ENCODE results near the gene SGTA.

SGTA gene

DNA sequence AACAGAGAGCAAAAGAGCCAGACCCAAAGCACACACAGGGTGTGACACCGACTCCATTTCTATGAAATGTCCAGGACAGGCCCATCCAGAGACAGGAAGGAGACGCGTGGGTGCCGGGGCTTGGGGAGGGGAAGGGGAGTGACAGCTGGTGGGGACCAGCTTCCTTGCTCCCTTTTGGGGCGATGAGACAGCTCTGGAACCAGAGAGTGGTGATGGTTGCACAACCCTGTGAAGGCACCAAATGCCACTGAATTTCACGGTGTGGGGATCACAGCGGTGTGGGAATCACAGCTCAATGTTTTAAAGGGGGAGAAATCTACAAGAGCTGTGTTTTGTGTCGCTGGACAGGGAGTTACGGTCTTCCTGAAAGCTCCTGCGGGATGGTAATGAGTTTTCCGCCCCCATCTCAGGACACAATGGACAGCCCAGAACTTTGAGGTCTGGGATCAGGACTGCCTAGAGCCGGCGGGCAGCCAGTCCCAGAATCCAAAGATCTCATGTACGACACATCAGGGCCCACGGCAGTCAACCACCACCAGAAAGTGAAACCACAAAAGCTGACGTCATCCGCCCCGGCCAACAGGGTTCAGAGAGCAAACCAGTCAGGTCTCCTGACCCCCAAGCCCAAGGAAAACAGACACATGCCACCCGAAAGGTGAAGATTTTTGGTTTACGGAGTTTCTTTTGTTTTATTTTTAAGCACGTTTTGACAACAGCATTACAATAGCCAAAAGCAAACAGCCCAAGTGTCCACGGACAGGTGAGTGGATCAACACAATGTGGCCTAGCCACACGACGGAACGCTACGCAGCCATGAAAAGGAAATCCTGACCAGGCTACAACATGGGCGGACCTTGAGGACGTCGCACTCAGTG is 7.3 kb downstream of the SGTA start:
- peak; percentile 72 for FAIRE-seq
- DNase-seq (ENCODE audit: insufficient read length, low spot score) = peak; percentile 67
- TF ChIP-seq POU2F2 (IDR thresholded peaks at IDR 0.05; ENCODE audit: low read depth, low read length) (no peak), SPI1 (IDR thresholded peaks at IDR 0.05; ENCODE audit: low read depth, low read length) (no peak), PAX5 (IDR thresholded peaks at IDR 0.05; ENCODE audit: insufficient read depth, low read length, severe bottlenecking) (no peak), POLR2A (IDR thresholded peaks at IDR 0.05; ENCODE audit: low read depth, low read length) (no peak), TAF1 (IDR thresholded peaks at IDR 0.05; ENCODE audit: low read depth, low read length) (no peak), POLR2AphosphoS5 (IDR thresholded peaks at IDR 0.05; ENCODE audit: low read depth, low read length) (no peak)

DNA sequence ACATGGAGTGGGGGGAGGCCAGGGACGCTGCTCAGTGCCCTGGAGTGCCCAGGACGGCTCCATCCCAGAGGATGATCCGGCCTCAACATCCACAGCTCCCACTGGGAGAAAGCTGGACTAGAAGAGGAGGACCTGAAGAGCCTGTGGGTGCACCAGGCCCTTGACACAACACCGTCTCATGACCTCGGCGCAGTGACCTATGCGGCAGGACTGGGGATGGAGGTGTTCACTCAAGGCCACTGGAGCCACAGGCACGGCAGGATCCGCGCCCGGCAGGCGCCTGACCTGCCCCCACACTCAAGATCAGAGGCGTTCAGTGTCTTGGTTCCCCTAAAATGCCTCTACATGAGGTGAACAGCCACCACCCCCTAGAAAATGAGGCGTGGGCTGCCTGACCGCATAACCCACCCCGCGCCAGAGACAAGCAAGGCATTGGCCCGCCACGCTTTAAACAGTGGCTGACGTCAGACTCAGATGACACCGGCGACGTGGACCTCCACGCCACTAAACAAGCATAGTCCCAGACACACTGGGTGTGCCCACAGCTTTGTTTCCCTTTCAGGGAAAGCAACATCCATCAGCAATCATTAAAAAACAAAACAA is 8.0 kb downstream of the SGTA start:
- no peak for FAIRE-seq
- no peak for TF ChIP-seq POU2F2 (IDR thresholded peaks at IDR 0.05; ENCODE audit: low read depth, low read length)
- TF ChIP-seq POLR2A (IDR thresholded peaks at IDR 0.05; ENCODE audit: low read depth, low read length) = no peak
- no peak for TF ChIP-seq PAX5 (IDR thresholded peaks at IDR 0.05; ENCODE audit: insufficient read depth, low read length, severe bottlenecking)
- no peak for TF ChIP-seq TAF1 (IDR thresholded peaks at IDR 0.05; ENCODE audit: low read depth, low read length)
- no peak for TF ChIP-seq SPI1 (IDR thresholded peaks at IDR 0.05; ENCODE audit: low read depth, low read length)
- no peak for TF ChIP-seq POLR2AphosphoS5 (IDR thresholded peaks at IDR 0.05; ENCODE audit: low read depth, low read length)
- no peak for DNase-seq (ENCODE audit: insufficient read length, low spot score)

DNA sequence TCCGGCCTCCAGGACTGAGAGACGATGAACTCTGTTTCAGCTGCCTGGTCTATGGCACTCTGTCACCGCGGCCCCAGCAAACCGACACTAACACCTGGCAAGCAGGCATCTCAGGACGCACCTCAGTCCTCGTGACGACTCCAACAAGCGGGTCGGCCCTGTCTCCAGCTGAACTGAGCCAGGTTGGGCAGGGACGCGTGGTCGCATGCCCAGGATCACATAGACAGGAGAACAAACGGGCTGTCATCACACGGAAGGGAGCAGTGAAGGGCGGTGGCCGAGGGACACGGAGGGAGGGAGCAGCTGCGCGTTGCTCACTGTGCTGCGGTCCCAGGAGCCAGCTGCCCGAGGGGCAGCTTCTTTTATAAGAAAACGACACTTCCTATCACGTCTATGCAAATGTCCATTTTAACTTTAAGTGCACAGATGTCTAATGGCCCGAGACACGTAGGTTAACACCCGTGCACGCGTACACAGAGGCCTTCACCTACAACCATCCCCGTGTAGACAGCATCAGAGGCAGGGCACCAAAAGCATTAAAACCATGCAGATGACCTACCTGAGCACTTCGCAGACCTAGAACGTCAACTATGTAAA is 8.9 kb downstream of the SGTA start:
- TF ChIP-seq POU2F2 (IDR thresholded peaks at IDR 0.05; ENCODE audit: low read depth, low read length) = no peak

DNA sequence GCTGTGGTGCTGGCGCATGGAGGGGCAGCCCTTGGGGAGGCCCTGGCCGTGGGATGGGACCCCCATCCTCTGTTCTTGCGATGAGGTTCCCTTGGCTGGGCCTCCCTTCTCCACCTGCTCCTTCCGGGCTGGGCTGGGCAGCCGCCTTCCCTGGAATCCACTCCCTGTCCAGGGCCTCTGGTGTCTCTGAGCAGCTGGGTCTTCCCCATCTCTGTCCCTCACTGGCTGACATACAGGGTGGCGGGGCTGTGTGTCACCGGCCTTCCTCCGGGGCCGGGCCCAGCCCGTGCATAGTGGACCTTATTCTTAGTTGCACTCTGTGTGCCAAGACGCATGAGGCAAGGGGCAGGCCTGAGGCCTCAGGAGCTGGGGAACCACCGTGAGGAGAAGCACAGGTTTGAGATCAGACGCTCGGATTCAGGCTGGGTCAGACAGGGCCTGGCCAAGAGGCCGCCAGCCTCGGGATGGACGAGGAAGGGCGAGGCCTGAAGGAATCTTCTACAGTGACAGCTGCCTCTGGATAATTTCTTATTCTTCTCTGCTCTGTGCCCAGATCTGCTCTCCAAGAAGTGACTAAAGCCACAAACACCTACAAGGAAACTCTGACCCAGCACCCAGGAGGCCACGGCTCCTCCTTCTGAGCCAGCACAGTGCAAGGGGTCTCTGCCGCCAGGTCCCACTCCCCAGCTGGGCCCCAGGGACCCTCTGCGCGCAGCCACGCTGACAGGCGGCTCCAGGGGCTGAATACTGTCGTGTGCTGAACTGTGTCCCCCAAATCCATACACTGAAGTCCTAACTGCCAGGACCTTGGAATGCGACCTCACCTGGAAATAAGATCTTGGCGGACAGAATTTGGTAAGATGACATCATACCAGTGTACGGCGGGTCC is 11.0 kb downstream of the SGTA start:
- FAIRE-seq = no peak
- no peak for TF ChIP-seq SPI1 (IDR thresholded peaks at IDR 0.05; ENCODE audit: low read depth, low read length)
- TF ChIP-seq POLR2A (IDR thresholded peaks at IDR 0.05; ENCODE audit: low read depth, low read length) = no peak
- TF ChIP-seq TAF1 (IDR thresholded peaks at IDR 0.05; ENCODE audit: low read depth, low read length) = no peak
- DNase-seq (ENCODE audit: insufficient read length, low spot score) = no peak

More for the DNA sequence above, 8.9 kb downstream of the SGTA start:
- DNase-seq (ENCODE audit: insufficient read length, low spot score) = no peak
- no peak for FAIRE-seq

DNA sequence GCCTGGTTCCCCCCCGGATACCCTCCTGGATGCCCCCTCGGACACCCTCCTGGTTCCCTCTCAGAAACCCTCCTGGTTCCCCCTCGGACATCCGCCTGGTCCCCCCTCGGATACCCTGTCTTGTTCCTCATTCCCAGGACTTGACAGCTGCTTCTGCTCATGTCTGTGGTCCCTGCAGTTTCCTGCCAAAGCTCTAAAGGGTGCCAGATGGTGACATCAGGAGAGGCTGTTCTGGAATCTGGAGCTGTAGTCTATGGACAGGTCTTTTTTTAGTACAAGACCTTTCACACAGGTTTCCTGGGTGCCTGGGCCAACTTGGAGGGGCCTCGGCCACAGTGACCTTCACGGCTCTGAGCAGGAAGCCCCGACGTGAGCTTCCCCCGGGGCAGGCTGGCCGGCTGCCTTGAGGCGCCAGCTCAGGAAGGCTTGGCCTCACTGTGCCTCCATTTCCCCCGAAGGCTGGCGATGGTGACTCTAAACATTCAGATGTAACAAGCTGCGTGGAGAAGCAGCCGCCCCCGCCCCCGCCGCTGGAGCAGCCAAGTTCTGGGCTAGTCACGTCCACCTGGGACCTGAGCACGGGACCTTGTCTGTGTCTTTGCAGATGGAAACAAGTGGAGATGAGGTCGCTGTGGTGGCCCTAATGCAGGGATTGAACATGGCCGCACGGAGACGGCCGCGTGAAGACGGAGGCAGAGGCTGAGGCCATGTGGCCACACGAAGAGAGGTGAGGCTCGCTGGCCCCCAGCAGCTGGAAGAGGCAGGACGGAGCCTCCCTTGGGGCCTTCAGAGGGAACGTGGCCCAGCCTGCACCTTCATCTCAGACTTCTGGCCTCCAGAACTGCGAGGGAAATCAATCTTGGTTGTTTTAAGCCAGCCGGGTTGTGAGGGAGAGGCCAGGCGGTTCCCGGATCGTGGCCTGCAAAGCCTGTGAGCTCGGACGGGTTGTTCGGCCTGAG is 12.7 kb downstream of the SGTA start:
- DNase-seq (ENCODE audit: insufficient read length, low spot score) = no peak
- no peak for FAIRE-seq
- TF ChIP-seq TAF1 (IDR thresholded peaks at IDR 0.05; ENCODE audit: low read depth, low read length) = no peak
- no peak for TF ChIP-seq POLR2AphosphoS5 (IDR thresholded peaks at IDR 0.05; ENCODE audit: low read depth, low read length)
- no peak for TF ChIP-seq PAX5 (IDR thresholded peaks at IDR 0.05; ENCODE audit: insufficient read depth, low read length, severe bottlenecking)
- no peak for TF ChIP-seq SPI1 (IDR thresholded peaks at IDR 0.05; ENCODE audit: low read depth, low read length)
- no peak for TF ChIP-seq POU2F2 (IDR thresholded peaks at IDR 0.05; ENCODE audit: low read depth, low read length)
- no peak for TF ChIP-seq POLR2A (IDR thresholded peaks at IDR 0.05; ENCODE audit: low read depth, low read length)

DNA sequence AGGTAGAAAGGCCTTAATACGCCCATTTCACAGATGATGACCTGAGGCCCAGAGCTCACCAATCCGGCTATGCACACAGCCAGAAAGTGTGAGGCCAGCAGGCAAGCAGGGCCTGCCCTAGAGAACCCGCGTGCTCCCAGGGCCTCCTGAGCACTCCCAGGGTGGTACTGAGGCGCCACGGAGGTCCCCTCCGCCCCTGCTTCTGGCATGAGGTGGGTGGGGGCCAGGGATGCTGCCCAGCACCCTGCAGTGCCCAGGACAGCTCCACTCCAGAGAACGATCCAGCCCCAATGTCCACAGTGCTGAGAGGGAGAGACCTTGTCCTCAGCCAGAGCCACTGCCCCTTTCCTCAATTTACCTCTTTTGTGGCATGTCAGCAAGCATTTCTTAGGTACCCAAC is 13.9 kb downstream of the SGTA start:
- no peak for TF ChIP-seq PAX5 (IDR thresholded peaks at IDR 0.05; ENCODE audit: insufficient read depth, low read length, severe bottlenecking)
- TF ChIP-seq POLR2A (IDR thresholded peaks at IDR 0.05; ENCODE audit: low read depth, low read length) = no peak
- no peak for TF ChIP-seq TAF1 (IDR thresholded peaks at IDR 0.05; ENCODE audit: low read depth, low read length)
- no peak for TF ChIP-seq POU2F2 (IDR thresholded peaks at IDR 0.05; ENCODE audit: low read depth, low read length)
- TF ChIP-seq POLR2AphosphoS5 (IDR thresholded peaks at IDR 0.05; ENCODE audit: low read depth, low read length) = no peak
- TF ChIP-seq SPI1 (IDR thresholded peaks at IDR 0.05; ENCODE audit: low read depth, low read length) = no peak
- DNase-seq (ENCODE audit: insufficient read length, low spot score) (no peak), FAIRE-seq (no peak)

DNA sequence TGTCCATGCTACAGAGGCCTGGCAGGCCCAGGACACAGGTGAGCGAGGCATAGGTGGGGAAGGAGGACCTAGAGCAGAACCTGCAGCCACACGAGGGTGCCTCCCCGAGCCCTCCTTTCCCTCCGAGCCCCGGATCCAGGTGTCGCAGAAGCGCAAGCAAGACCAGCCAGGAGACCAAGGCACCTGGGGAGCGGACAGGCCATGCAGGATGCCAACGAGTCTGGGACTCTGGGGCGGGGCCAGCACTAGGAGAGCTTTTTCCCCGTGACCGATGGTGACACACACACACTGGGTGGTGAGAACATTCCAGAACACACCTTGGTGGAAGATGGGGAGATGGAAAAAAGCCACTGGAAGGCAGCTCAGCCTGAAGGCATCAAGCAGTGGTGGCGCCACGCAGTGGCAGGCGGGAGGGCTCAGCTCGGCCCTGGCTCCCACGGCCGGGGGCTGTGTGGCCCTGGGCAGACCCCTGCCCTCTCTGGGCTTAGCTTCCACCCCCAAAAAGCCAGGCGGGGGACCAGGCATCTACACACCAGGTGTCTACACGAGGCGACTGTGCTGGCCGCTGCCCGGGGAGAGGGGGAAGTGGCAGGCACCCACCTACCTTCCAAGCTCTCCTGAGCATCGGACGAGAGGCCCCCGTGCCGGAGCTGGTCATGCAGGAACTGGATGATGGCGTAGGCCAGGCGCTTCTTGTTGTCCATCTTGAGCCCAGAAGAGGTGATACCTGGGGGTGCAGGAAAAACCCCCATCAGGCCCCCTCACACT is 14.5 kb downstream of the SGTA start:
- TF ChIP-seq SPI1 (IDR thresholded peaks at IDR 0.05; ENCODE audit: low read depth, low read length) = no peak
- TF ChIP-seq TAF1 (IDR thresholded peaks at IDR 0.05; ENCODE audit: low read depth, low read length) = no peak
- no peak for TF ChIP-seq POLR2A (IDR thresholded peaks at IDR 0.05; ENCODE audit: low read depth, low read length)
- TF ChIP-seq POU2F2 (IDR thresholded peaks at IDR 0.05; ENCODE audit: low read depth, low read length) = no peak
- TF ChIP-seq PAX5 (IDR thresholded peaks at IDR 0.05; ENCODE audit: insufficient read depth, low read length, severe bottlenecking) = no peak
- no peak for TF ChIP-seq POLR2AphosphoS5 (IDR thresholded peaks at IDR 0.05; ENCODE audit: low read depth, low read length)
- DNase-seq (ENCODE audit: insufficient read length, low spot score) = no peak
- FAIRE-seq = no peak

DNA sequence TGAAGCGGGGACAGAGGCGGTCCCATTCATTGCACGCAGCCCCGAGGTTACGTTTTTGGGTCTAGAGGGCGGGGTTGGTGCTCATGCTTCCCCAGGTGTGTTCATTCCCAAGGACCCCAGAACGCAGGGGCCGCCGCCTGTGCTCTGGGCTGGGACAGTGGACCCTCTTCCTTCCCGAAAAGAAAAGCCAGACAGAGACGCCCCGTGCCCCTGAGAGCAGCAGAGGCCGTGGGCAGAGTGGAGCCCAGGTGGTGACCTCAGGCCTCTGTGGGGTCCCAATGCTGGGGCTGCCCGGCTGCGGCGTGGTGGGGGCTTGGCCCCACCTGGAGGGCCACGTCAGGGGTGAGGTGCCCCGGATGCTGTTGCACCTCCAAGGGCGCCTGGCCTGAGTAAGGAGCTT is 15.4 kb downstream of the SGTA start:
- DNase-seq (ENCODE audit: insufficient read length, low spot score) (no peak), FAIRE-seq (no peak)
- no peak for TF ChIP-seq POLR2A (IDR thresholded peaks at IDR 0.05; ENCODE audit: low read depth, low read length)
- TF ChIP-seq PAX5 (IDR thresholded peaks at IDR 0.05; ENCODE audit: insufficient read depth, low read length, severe bottlenecking) = no peak
- no peak for TF ChIP-seq POU2F2 (IDR thresholded peaks at IDR 0.05; ENCODE audit: low read depth, low read length)
- no peak for TF ChIP-seq POLR2AphosphoS5 (IDR thresholded peaks at IDR 0.05; ENCODE audit: low read depth, low read length)
- no peak for TF ChIP-seq TAF1 (IDR thresholded peaks at IDR 0.05; ENCODE audit: low read depth, low read length)
- TF ChIP-seq SPI1 (IDR thresholded peaks at IDR 0.05; ENCODE audit: low read depth, low read length) = no peak

Measured in GM12891 (cell line).